IMR-90 (cell line): Measurements from ENCODE around the gene FANCE. TPM values are rescaled to one million over a fixed set of nuclear protein-coding genes. Genes with fewer than 3 reads are reported as not detected.

Source experiments
- ATAC-seq: fragments of 200-7000 bp; cut with Tn5 transposase; 2 replicates; pipeline ENCODE4 v1.9.1; 2020; ENCODE audit warnings: low read depth, mild to moderate bottlenecking, moderate library complexity
- BruUV-seq: library from RNA; stranded (reverse); fragments of 400-500 nt; replicated peaks from 2 replicates; lab custom pipeline; 2021; lab: Mats Ljungman, UMichigan
- CTCF ChIA-PET: fragments of 300-600 bp; formaldehyde crosslinking; extraction: SDS; loops from one replicate; lab custom pipeline; 2021; ENCODE audit warnings: antibody characterized with exemption; lab: Yijun Ruan, JAX
- POLR2A ChIA-PET: fragments of 300-600 bp; sonication (Branson Sonifier 250); formaldehyde crosslinking; loops from one replicate; lab custom pipeline; 2022; ENCODE audit warnings: antibody characterized with exemption; ENCODE audit not compliant: unreplicated experiment; lab: Charles Lee
- DNase-seq: peaks from one replicate; pipeline ENCODE4 v3.0.0; 2013
- H2AFZ ChIP-seq: replicated peaks from 2 replicates; pipeline ENCODE3; 2013; ENCODE audit warnings: low read length, mild to moderate bottlenecking; ENCODE audit not compliant: poor library complexity
- H2AK5ac ChIP-seq: 2 replicates; pipeline ENCODE4 v1.6.1; 2013; ENCODE audit warnings: low read depth, low read length, inconsistent platforms
- H2AK9ac ChIP-seq: replicated peaks from 2 replicates; pipeline ENCODE3; 2013; ENCODE audit warnings: mild to moderate bottlenecking, low read depth, low read length, moderate library complexity; ENCODE audit not compliant: poor library complexity
- H2BK120ac ChIP-seq: 2 replicates; pipeline ENCODE4 v1.6.1; 2013; ENCODE audit warnings: low read depth, low read length, inconsistent platforms
- H2BK15ac ChIP-seq: 3 replicates; pipeline ENCODE4 v1.6.1; 2013; ENCODE audit warnings: low read depth, low read length, inconsistent platforms
- H2BK20ac ChIP-seq: 2 replicates; pipeline ENCODE4 v1.6.1; 2013; ENCODE audit warnings: low read depth, mild to moderate bottlenecking, inconsistent platforms, low read length, moderate library complexity
- H2BK5ac ChIP-seq: 2 replicates; pipeline ENCODE4 v1.6.1; 2013; ENCODE audit warnings: mild to moderate bottlenecking, low read depth, low read length, inconsistent platforms; ENCODE audit not compliant: poor library complexity, severe bottlenecking
- H3K14ac ChIP-seq: replicated peaks from 2 replicates; pipeline ENCODE4 v1.6.1; 2013; ENCODE audit warnings: low read depth, low read length, inconsistent platforms
- H3K18ac ChIP-seq: 2 replicates; pipeline ENCODE4 v1.6.1; 2013; ENCODE audit warnings: low read depth, low read length, control low read depth
- H3K23ac ChIP-seq: 2 replicates; pipeline ENCODE4 v1.6.1; 2013; ENCODE audit warnings: low read depth, low read length, inconsistent platforms
- H3K27ac ChIP-seq: 2 replicates; pipeline ENCODE4 v1.5.1; 2013; ENCODE audit warnings: mild to moderate bottlenecking, control low read depth, low read length; ENCODE audit not compliant: insufficient read depth
- H3K27me3 ChIP-seq: 2 replicates; pipeline ENCODE4 v1.6.1; 2013; ENCODE audit warnings: low read length; ENCODE audit not compliant: control insufficient read depth, insufficient read depth
- H3K36me3 ChIP-seq: 2 replicates; pipeline ENCODE4 v1.6.1; 2013; ENCODE audit warnings: low read length, mixed read lengths; ENCODE audit not compliant: control insufficient read depth, insufficient read depth
- H3K4ac ChIP-seq: 2 replicates; pipeline ENCODE4 v1.6.1; 2013; ENCODE audit warnings: low read depth, low read length, inconsistent platforms
- H3K4me1 ChIP-seq: 2 replicates; pipeline ENCODE4 v1.6.1; 2013; ENCODE audit warnings: low read length, mixed read lengths; ENCODE audit not compliant: control insufficient read depth, insufficient read depth
- H3K4me2 ChIP-seq: 2 replicates; pipeline ENCODE4 v1.6.1; 2013; ENCODE audit warnings: low read depth, mild to moderate bottlenecking, control low read depth, low read length, moderate library complexity
- H3K4me3 ChIP-seq: 2 replicates; pipeline ENCODE4 v1.5.1; 2013; ENCODE audit warnings: low read depth, mild to moderate bottlenecking, control low read depth, low read length, moderate library complexity; ENCODE audit not compliant: insufficient read depth
- H3K56ac ChIP-seq: 2 replicates; pipeline ENCODE4 v1.6.1; 2013; ENCODE audit warnings: low read length, inconsistent platforms; ENCODE audit not compliant: insufficient read depth; ENCODE audit errors: extremely low read depth
- H3K79me1 ChIP-seq, 2 experiments: 2 replicates each; pipeline ENCODE4 v1.6.1; 2013; ENCODE audit warnings: low read length in 2 of 2, inconsistent platforms in 1 of 2, low read depth in 1 of 2
- H3K9ac ChIP-seq: 2 replicates; pipeline ENCODE4 v1.6.1; 2013; ENCODE audit warnings: low read depth, low read length, control low read depth
- H3K9me1 ChIP-seq: 2 replicates; pipeline ENCODE4 v1.6.1; 2013; ENCODE audit warnings: low read length, inconsistent platforms; ENCODE audit not compliant: insufficient read depth
- H3K9me3 ChIP-seq: 2 replicates; pipeline ENCODE4 v1.6.1; 2013; ENCODE audit warnings: low read length; ENCODE audit not compliant: control insufficient read depth, insufficient read depth
- H4K20me1 ChIP-seq: 2 replicates; pipeline ENCODE4 v1.6.1; 2013; ENCODE audit warnings: low read length, inconsistent platforms; ENCODE audit not compliant: insufficient read depth
- H4K5ac ChIP-seq: 2 replicates; pipeline ENCODE4 v1.6.1; 2013; ENCODE audit warnings: mild to moderate bottlenecking, low read depth, low read length, control low read depth
- H4K8ac ChIP-seq, 2 experiments: 2 replicates each; pipeline ENCODE4 v1.6.1; 2013; ENCODE audit warnings: low read depth in 2 of 2, low read length in 2 of 2, control low read depth in 1 of 2, inconsistent platforms in 1 of 2
- H4K91ac ChIP-seq: 2 replicates; pipeline ENCODE4 v1.6.1; 2013; ENCODE audit warnings: low read depth, low read length, inconsistent platforms; ENCODE audit not compliant: insufficient read depth
- BHLHE40 ChIP-seq: fragments of 150-350 bp; IDR thresholded peaks from 2 replicates; pipeline ENCODE4 v1.6.1; 2016; ENCODE audit warnings: mild to moderate bottlenecking, low read depth, low read length
- CEBPB ChIP-seq: IDR thresholded peaks from 2 replicates; pipeline ENCODE4 v1.6.1; 2012; ENCODE audit warnings: low read depth, low read length, improper control_type of control experiment
- CHD1 ChIP-seq: IDR thresholded peaks from 2 replicates; pipeline ENCODE4 v1.6.1; 2012; ENCODE audit warnings: low read depth, low read length, improper control_type of control experiment
- FOS ChIP-seq: fragments of 150-350 bp; IDR thresholded peaks from 2 replicates; pipeline ENCODE4 v1.6.1; 2016; ENCODE audit warnings: low read depth, low read length
- MAZ ChIP-seq: IDR thresholded peaks from 2 replicates; pipeline ENCODE4 v1.6.1; 2012; ENCODE audit warnings: low read depth, mild to moderate bottlenecking, low read length, improper control_type of control experiment, moderate library complexity, borderline replicate concordance
- MXI1 ChIP-seq: IDR thresholded peaks from 2 replicates; pipeline ENCODE4 v1.6.1; 2012; ENCODE audit warnings: low read depth, mild to moderate bottlenecking, low read length, moderate library complexity, borderline replicate concordance
- NFE2L2 ChIP-seq: fragments of 150-350 bp; IDR thresholded peaks from 2 replicates; pipeline ENCODE4 v1.6.1; 2016; ENCODE audit warnings: low read depth, mild to moderate bottlenecking, low read length
- POLR2A ChIP-seq: IDR thresholded peaks from 2 replicates; pipeline ENCODE4 v1.6.1; 2012; ENCODE audit warnings: mild to moderate bottlenecking, low read depth, low read length
- RAD21 ChIP-seq: IDR thresholded peaks from 2 replicates; pipeline ENCODE4 v1.6.1; 2012; ENCODE audit warnings: low read length, improper control_type of control experiment
- SMC3 ChIP-seq: fragments of 150-350 bp; IDR thresholded peaks from 2 replicates; pipeline ENCODE4 v1.6.1; 2016; ENCODE audit warnings: low read depth, mild to moderate bottlenecking, antibody characterized with exemption, low read length, moderate library complexity
- WGBS, 2 experiments: methylation state at CpG; one replicate each; pipeline versions ENCODE4 v1.1.5 to v1.1.7; 2013; ENCODE audit warnings: missing lambda C conversion rate in 2 of 2; ENCODE audit not compliant: insufficient read length in 1 of 2; ENCODE audit errors: extremely low coverage in 2 of 2; 5-methylcytosine and 5-hydroxymethylcytosine counted together
- dilution Hi-C: fragments of 300-500 bp; cut with HindIII; formaldehyde crosslinking; loops from one replicate; pipeline ENCODE4 v1.14.3; 2018; ENCODE audit warnings: low sequenced_read_pairs; ENCODE audit not compliant: unreplicated experiment
- in situ Hi-C: fragments of 300-500 bp; cut with MboI; formaldehyde crosslinking; loops from 3 replicates; pipeline ENCODE4 v1.14.3; 2019; ENCODE audit warnings: low sequenced_read_pairs, inconsistent platforms, mixed read lengths
- intact Hi-C: fragments of 100-400 bp; cut with micrococcal nuclease; formaldehyde crosslinking; loops from 2 replicates; pipeline ENCODE4 v1.10.0; 2022
- polyA plus RNA-seq, 3 experiments: library from polyadenylated mRNA; depleted of rRNA; stranded (reverse); fragments of >200 nt; gene quantifications; 2 replicates each; pipeline ENCODE4 v1.2.3, GENCODE V29; 2012; ENCODE audit warnings: low replicate concordance in 1 of 3
- total RNA-seq: library from RNA; depleted of rRNA; stranded (reverse); fragments of >200 nt; gene quantifications from 2 replicates; pipeline ENCODE4 v1.2.3, GENCODE V29; 2012
- TF ChIP-seq, protein P1 (sequence below): conservative IDR thresholded peaks from 2 replicates; pipeline ENCODE4 v1.5.1; 2012; ENCODE audit warnings: mild to moderate bottlenecking, low read depth, low read length, improper control_type of control experiment
- TF ChIP-seq, protein P2 (sequence below): fragments of 150-350 bp; IDR thresholded peaks from 2 replicates; pipeline ENCODE4 v1.6.1; 2017; ENCODE audit warnings: mild to moderate bottlenecking, antibody characterized with exemption, low read length, low read depth

The FANCE gene
- total and polyA plus RNA-seq, 2 of the 4 experiments (the other 2 are of a cell fraction), result 7.1 to 9.1 TPM

DNA sequence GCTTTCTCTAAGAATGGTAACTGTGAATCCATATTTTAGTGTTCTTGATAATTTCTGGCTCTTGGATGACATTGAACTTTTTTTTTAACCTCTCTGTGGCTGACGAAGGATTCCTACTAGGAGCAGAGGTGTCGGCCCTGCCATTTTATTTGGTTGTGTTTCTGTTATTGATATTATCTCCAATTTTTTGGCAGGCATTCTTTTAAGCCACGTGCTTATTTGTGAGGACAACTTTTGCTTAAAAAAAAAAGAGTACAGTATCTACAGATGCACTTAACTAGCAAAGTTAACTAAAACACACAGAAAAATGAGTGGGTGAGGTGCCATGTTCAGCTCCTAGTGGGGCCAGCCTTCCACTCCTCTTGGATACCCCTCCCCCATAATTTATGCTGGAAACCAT is 1.1 kb downstream of the FANCE start:
- no peak overlapping the region for H4K8ac ChIP-seq
- H2AK9ac ChIP-seq, result no peak overlapping the region
- no peak overlapping the region for H3K18ac ChIP-seq
- CTCF ChIA-PET, result interaction anchor here (1.0 kb wide), 1 partner anchor 125 kb away, joined by 4 read pairs; no protein-coding TSS in a partner anchor
- H3K9me1 ChIP-seq, result peaks cover 4% of the 10 kb centered on the region
- peaks cover 6% of the 10 kb centered on the region for H3K4me1 ChIP-seq
- H3K36me3 ChIP-seq, result peaks cover 15% of the 10 kb centered on the region
- ATAC-seq (no peak), DNase-seq (no peak)
- H2BK120ac ChIP-seq, result no peak overlapping the region
- no peaks in the 10 kb centered on the region for H3K9me3 ChIP-seq
- H3K4ac ChIP-seq, result no peak overlapping the region
- no peak overlapping the region for H2BK15ac ChIP-seq
- H2BK5ac ChIP-seq, result no peak overlapping the region
- POLR2A ChIA-PET, result no interaction called here
- H3K27me3 ChIP-seq, result no peaks in the 10 kb centered on the region
- peak overlapping the region; percentile 70; the same call in 1 of the 2 replicates for H3K23ac ChIP-seq
- no peak overlapping the region for H3K14ac ChIP-seq
- H3K56ac ChIP-seq, result no peak overlapping the region
- peaks cover 9 to 41% of the 10 kb centered on the region in 2 experiments for H3K79me1 ChIP-seq
- peak overlapping the region; percentile 75; the same call in 1 of the 2 replicates for H3K9ac ChIP-seq
- H3K27ac ChIP-seq, result no peak overlapping the region
- H3K4me2 ChIP-seq, result peak overlapping the region; percentile 97
- dilution Hi-C loops, result no loop called here
- H3K4me3 ChIP-seq, result peak overlapping the region; percentile 87; the same call in 1 of the 2 replicates
- no peak overlapping the region for H4K91ac ChIP-seq
- H2BK20ac ChIP-seq, result no peak overlapping the region
- intact Hi-C loops, result loop anchor here (5.0 to 10.0 kb wide), 2 partner anchors 156 to 308 kb away; partner anchors contain the start of genes DEF6 and TCP11
- in situ Hi-C loops, result loop anchor here (5.0 kb wide), 1 partner anchor 111 kb away; the partner anchor contains the start of gene PPARD
- H4K5ac ChIP-seq, result no peak overlapping the region
- no peak overlapping the region for H2AFZ ChIP-seq
- H2AK5ac ChIP-seq, result no peak overlapping the region
- no peak for TF ChIP-seq POLR2A
- TF ChIP-seq RAD21, result no peak
- TF ChIP-seq FOS, result no peak
- no peak for TF ChIP-seq MAZ
- TF ChIP-seq NFE2L2, result no peak
- no peak for TF ChIP-seq BHLHE40
- TF ChIP-seq, protein P1, sequence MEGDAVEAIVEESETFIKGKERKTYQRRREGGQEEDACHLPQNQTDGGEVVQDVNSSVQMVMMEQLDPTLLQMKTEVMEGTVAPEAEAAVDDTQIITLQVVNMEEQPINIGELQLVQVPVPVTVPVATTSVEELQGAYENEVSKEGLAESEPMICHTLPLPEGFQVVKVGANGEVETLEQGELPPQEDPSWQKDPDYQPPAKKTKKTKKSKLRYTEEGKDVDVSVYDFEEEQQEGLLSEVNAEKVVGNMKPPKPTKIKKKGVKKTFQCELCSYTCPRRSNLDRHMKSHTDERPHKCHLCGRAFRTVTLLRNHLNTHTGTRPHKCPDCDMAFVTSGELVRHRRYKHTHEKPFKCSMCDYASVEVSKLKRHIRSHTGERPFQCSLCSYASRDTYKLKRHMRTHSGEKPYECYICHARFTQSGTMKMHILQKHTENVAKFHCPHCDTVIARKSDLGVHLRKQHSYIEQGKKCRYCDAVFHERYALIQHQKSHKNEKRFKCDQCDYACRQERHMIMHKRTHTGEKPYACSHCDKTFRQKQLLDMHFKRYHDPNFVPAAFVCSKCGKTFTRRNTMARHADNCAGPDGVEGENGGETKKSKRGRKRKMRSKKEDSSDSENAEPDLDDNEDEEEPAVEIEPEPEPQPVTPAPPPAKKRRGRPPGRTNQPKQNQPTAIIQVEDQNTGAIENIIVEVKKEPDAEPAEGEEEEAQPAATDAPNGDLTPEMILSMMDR, result no peak
- no peak for TF ChIP-seq SMC3
- TF ChIP-seq, protein P2, sequence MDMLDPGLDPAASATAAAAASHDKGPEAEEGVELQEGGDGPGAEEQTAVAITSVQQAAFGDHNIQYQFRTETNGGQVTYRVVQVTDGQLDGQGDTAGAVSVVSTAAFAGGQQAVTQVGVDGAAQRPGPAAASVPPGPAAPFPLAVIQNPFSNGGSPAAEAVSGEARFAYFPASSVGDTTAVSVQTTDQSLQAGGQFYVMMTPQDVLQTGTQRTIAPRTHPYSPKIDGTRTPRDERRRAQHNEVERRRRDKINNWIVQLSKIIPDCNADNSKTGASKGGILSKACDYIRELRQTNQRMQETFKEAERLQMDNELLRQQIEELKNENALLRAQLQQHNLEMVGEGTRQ, result no peak
- TF ChIP-seq CHD1, result no peak
- TF ChIP-seq MXI1, result no peak
- TF ChIP-seq CEBPB, result no peak
- WGBS, 2 experiments, result no CpG with 5 or more reads among the region's 3 CpGs
- peaks cover 4% of the 10 kb centered on the region; the same call in 1 of the 2 replicates for H4K20me1 ChIP-seq
- BruUV-seq, result no TSS peak
